ENCODE data around the gene HES5. TPM values are rescaled to one million over a fixed set of nuclear protein-coding genes. Genes with fewer than 3 reads are reported as not detected.

HES5 gene
- total RNA-seq, 1 donor from 2014 or later = 2.1 TPM

GRCh38 chr1:2496087-2496622, 33.9 kb downstream of the HES5 start:
- DNase-seq (ENCODE audit: low spot score) = no peak
- intact Hi-C loops (cut with DNase I) = no loop called here
- ATAC-seq = no peak

- no peak for DNase-seq (ENCODE audit: low spot score)
- no peak for ATAC-seq
- intact Hi-C loops (cut with DNase I) = no loop called here
These were observed 34.5 kb downstream of the HES5 start for GRCh38 chr1:2495546-2495945.

GRCh38 chr1:2495026-2495425, 35.0 kb downstream of the HES5 start:
- no peak for DNase-seq (ENCODE audit: low spot score)
- ATAC-seq = no peak
- intact Hi-C loops (cut with DNase I) = no loop called here

GRCh38 chr1:2494323-2494693, 35.8 kb downstream of the HES5 start:
- ATAC-seq (peak; percentile 70), DNase-seq (ENCODE audit: low spot score) (no peak)
- intact Hi-C loops (cut with DNase I) = no loop called here

GRCh38 chr1:2493691-2494322, 36.3 kb downstream of the HES5 start:
- intact Hi-C loops (cut with DNase I) = no loop called here
- DNase-seq (ENCODE audit: low spot score) = no peak

GRCh38 chr1:2493218-2493617, 36.8 kb downstream of the HES5 start:
- ATAC-seq = no peak

More at GRCh38 chr1:2493691-2494322, 36.3 kb downstream of the HES5 start:
- ATAC-seq = peak; percentile 42

GRCh38 chr1:2492091-2492490, 38.0 kb downstream of the HES5 start:
- intact Hi-C loops (cut with DNase I) = no loop called here
- ATAC-seq (no peak), DNase-seq (ENCODE audit: low spot score) (no peak)

More at GRCh38 chr1:2493218-2493617, 36.8 kb downstream of the HES5 start:
- intact Hi-C loops (cut with DNase I) = no loop called here
- DNase-seq (ENCODE audit: low spot score) = no peak

- intact Hi-C loops (cut with DNase I) = no loop called here
- DNase-seq (ENCODE audit: low spot score) (no peak), ATAC-seq (no peak)
These were observed 40.4 kb downstream of the HES5 start for GRCh38 chr1:2489615-2490014.

GRCh38 chr1:2488688-2489087, 41.4 kb downstream of the HES5 start:
- no peak for DNase-seq (ENCODE audit: low spot score)
- intact Hi-C loops (cut with DNase I) = no loop called here
- ATAC-seq = no peak

GRCh38 chr1:2486558-2486957, 43.5 kb downstream of the HES5 start:
- ATAC-seq = no peak
- intact Hi-C loops (cut with DNase I) = no loop called here

GRCh38 chr1:2486041-2486440, 44.0 kb downstream of the HES5 start:
- ATAC-seq (no peak), DNase-seq (ENCODE audit: low spot score) (no peak)
- intact Hi-C loops (cut with DNase I) = no loop called here

More at GRCh38 chr1:2486558-2486957, 43.5 kb downstream of the HES5 start:
- no peak for DNase-seq (ENCODE audit: low spot score)

GRCh38 chr1:2483970-2484369, 46.1 kb downstream of the HES5 start:
- intact Hi-C loops (cut with DNase I) = no loop called here
- ATAC-seq (no peak), DNase-seq (ENCODE audit: low spot score) (no peak)

GRCh38 chr1:2483026-2483425, 47.0 kb downstream of the HES5 start:
- intact Hi-C loops (cut with DNase I) = no loop called here
- no peak for DNase-seq (ENCODE audit: low spot score)
- ATAC-seq = no peak

GRCh38 chr1:2482588-2482987, 47.5 kb downstream of the HES5 start:
- intact Hi-C loops (cut with DNase I) = no loop called here
- no peak for ATAC-seq

GRCh38 chr1:2481885-2482284, 48.2 kb downstream of the HES5 start:
- no peak for DNase-seq (ENCODE audit: low spot score)
- intact Hi-C loops (cut with DNase I) = no loop called here
- ATAC-seq = no peak

More at GRCh38 chr1:2482588-2482987, 47.5 kb downstream of the HES5 start:
- DNase-seq (ENCODE audit: low spot score) = no peak

- ATAC-seq (no peak), DNase-seq (ENCODE audit: low spot score) (no peak)
- intact Hi-C loops (cut with DNase I) = no loop called here
These were observed 49.1 kb downstream of the HES5 start for GRCh38 chr1:2480986-2481364.

- DNase-seq (ENCODE audit: low spot score) = no peak
- intact Hi-C loops (cut with DNase I) = no loop called here
- no peak for ATAC-seq
These were observed 49.7 kb downstream of the HES5 start for GRCh38 chr1:2480236-2480985.

- no peak for DNase-seq (ENCODE audit: low spot score)
- no peak for ATAC-seq
- intact Hi-C loops (cut with DNase I) = no loop called here
These were observed 50.4 kb downstream of the HES5 start for GRCh38 chr1:2479618-2480017.

- DNase-seq (ENCODE audit: low spot score) (no peak), ATAC-seq (no peak)
- intact Hi-C loops (cut with DNase I) = no loop called here
These were observed 50.9 kb downstream of the HES5 start for GRCh38 chr1:2479186-2479585.

Data from sciatic nerve (tissue), 2 donors.